MM.1S (cell line): ENCODE data around the gene CPEB2.

Source experiments
- CTCF ChIP-seq: fragments of 300-600 bp; sonication (generic); IDR thresholded peaks from 2 replicates; pipeline ENCODE4 v1.5.1; 2016; ENCODE audit warnings: antibody characterized with exemption, low read length, mixed read lengths
- EZH2 ChIP-seq: fragments of 300-600 bp; sonication (generic); optimal IDR thresholded peaks from 2 replicates; pipeline ENCODE3; 2017; ENCODE audit warnings: low read depth, mild to moderate bottlenecking, antibody characterized with exemption, low read length, mixed read lengths

- TF ChIP-seq EZH2 (no peak), CTCF (no peak)
Observed at GRCh38 chr4:15037923-15038541, 35.8 kb downstream of the CPEB2 start.
